Duodenal mucosa (tissue), 2 donors: ENCODE measurements around the gene PATZ1.
A peak's percentile ranks its signal among the peaks of the same experiment; 100 is the strongest.
"Not testable (repeated sequence)": the region's sequence is repeated elsewhere in the genome, so short reads cannot be mapped to it uniquely, and the experiment has no call there.

Experiments
- H3K27ac ChIP-seq: one replicate; pipeline ENCODE4 v1.7.0; 2013; ENCODE audit warnings: low read depth, low read length
- H3K27me3 ChIP-seq, 2 donors: one replicate each; pipeline ENCODE4 v1.7.0; 2013; ENCODE audit warnings: low read length in 2 of 2, control low read depth in 1 of 2; ENCODE audit not compliant: insufficient read depth in 2 of 2, control insufficient read depth in 1 of 2
- H3K36me3 ChIP-seq, 2 donors: one replicate each; pipeline ENCODE4 v1.7.0; 2013; ENCODE audit warnings: low read length in 2 of 2, control low read depth in 1 of 2; ENCODE audit not compliant: insufficient read depth in 2 of 2, control insufficient read depth in 1 of 2
- H3K4me1 ChIP-seq, 2 donors: one replicate each; pipeline ENCODE4 v1.7.0; 2013; ENCODE audit warnings: low read length in 2 of 2, control low read depth in 1 of 2; ENCODE audit not compliant: insufficient read depth in 2 of 2, control insufficient read depth in 1 of 2
- H3K4me3 ChIP-seq, 2 donors: one replicate each; pipeline ENCODE4 v1.7.0; 2013; ENCODE audit warnings: low read length in 2 of 2, low read depth in 1 of 2
- H3K9ac ChIP-seq, 2 donors: one replicate each; pipeline ENCODE4 v1.7.0; 2013; ENCODE audit warnings: low read length in 2 of 2, low read depth in 1 of 2
- H3K9me3 ChIP-seq, 2 donors: one replicate each; pipeline ENCODE4 v1.7.0; 2013; ENCODE audit warnings: low read length in 2 of 2, control low read depth in 1 of 2; ENCODE audit not compliant: control insufficient read depth in 1 of 2

PATZ1 gene, protein sequence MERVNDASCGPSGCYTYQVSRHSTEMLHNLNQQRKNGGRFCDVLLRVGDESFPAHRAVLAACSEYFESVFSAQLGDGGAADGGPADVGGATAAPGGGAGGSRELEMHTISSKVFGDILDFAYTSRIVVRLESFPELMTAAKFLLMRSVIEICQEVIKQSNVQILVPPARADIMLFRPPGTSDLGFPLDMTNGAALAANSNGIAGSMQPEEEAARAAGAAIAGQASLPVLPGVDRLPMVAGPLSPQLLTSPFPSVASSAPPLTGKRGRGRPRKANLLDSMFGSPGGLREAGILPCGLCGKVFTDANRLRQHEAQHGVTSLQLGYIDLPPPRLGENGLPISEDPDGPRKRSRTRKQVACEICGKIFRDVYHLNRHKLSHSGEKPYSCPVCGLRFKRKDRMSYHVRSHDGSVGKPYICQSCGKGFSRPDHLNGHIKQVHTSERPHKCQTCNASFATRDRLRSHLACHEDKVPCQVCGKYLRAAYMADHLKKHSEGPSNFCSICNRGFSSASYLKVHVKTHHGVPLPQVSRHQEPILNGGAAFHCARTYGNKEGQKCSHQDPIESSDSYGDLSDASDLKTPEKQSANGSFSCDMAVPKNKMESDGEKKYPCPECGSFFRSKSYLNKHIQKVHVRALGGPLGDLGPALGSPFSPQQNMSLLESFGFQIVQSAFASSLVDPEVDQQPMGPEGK

DNA sequence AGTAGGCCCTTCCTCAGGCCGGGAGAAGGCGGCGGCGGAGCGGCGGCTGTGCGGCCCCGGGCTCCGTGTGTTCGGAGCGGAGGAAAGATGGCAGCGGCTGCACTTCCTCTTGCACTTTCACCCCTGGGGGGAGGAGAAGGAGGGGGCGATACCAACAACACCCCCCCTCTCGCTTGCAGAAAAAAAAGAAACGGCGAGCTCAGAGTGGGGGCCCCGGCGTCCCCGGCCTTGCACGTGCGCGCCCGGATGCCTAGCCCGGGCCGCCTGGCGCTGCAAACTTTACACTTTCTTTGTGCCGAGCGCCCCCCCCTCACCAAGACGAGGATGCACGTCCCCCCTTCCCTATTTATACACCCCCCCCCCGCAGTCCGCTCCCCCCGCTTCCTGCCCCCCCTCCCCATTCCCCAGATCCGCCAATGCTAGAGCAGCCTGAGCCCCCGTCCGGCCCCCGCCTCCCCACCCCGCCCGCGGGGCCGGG, at the start of gene PATZ1:
Gene PATZ1, minus strand, starts transcription at position 92 of the 478 bp plus-strand sequence. CDS start 744 bp downstream, outside the sequence.
- Histone ChIP-seq H3K36me3 (peaks cover 0 to 17% of the 10 kb centered on the region in 2 donors), H3K4me3 (peak within 1 kb of the TSS; percentile 77 to 79), H3K27ac (peak within 1 kb of the TSS; percentile 75), H3K27me3 (no peaks in the 10 kb centered on the region), H3K4me1 (peaks cover 35 to 54% of the 10 kb centered on the region in 2 donors), H3K9me3 (no peaks in the 10 kb centered on the region), H3K9ac (peak within 1 kb of the TSS; percentile 66 to 79)

DNA sequence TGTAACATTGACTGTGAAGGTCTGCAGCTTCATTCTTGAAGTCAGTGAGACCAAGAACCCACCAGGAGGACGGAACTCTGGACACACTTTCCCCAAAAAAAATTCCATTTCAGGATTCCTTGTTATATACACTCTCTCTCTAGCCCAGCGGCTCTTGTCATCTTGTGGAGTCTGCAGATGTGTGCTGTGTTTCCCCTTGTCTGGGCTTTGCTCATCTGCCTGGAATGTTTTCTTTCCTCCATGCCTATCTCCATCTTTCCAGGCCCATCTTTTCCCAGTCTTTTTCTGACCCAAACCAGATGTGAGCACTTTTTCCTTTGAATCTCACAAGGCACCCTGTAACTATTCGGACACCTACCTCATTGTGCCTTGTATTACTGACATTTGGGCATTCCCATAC, 48.2 kb upstream of the PATZ1 start:
- Histone ChIP-seq H3K27me3 (no peaks in the 10 kb centered on the region), H3K9me3 (no peaks in the 10 kb centered on the region), H3K4me1 (peaks cover 0 to 9% of the 10 kb centered on the region in 2 donors), H3K4me3 (no peak overlapping the region), H3K9ac (no peak overlapping the region), H3K36me3 (no peaks in the 10 kb centered on the region), H3K27ac (no peak overlapping the region)

DNA sequence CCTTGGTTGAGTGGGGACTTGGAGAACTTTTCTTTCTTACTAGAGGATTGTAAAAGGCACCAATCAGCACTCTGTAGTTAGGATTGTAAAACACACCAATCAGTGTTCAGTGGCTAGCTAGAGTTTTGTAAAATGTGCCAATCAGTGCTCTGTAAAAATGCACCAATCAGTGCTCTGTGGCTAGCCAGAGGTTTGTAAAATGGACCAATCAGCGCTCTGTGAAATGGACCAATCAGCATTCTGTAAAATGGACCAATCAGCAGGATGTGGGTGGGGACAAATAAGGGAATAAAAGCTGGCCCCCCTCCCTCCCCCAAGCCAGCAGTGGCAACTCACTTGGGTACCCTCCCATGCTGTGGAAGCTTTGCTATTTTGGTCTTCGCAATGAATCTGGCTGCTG, 47.7 kb upstream of the PATZ1 start:
- no peak overlapping the region for H3K9ac ChIP-seq
- no peaks in the 10 kb centered on the region for H3K27me3 ChIP-seq
- no peak overlapping the region for H3K27ac ChIP-seq
- no peaks in the 10 kb centered on the region for H3K9me3 ChIP-seq
- H3K36me3 ChIP-seq, result no peaks in the 10 kb centered on the region
- H3K4me1 ChIP-seq, result peaks cover 0 to 6% of the 10 kb centered on the region in 2 donors
- no peak overlapping the region for H3K4me3 ChIP-seq

DNA sequence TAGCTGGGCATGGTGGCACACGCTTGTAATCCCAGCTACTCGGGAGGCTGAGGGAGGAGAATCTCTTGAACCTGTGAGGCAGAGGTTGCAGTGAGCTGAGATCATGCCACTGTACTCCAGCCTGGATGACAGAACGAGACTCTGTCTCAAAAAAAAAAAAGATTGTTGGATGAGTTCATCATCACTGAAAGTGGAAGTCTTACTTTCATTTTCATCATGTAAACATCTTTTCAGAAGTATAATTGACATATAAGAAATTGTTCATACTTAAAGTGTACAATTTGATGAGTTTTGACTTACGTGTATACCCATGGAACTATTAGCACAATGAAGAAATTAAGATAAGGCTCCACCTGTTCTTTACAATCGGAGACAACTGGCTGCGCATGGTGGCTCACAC, 32.5 kb upstream of the PATZ1 start:
- H3K27me3 ChIP-seq, H3K4me1 ChIP-seq, H3K36me3 ChIP-seq, H3K27ac ChIP-seq, H3K9ac ChIP-seq, H3K4me3 ChIP-seq, H3K9me3 ChIP-seq: not testable (repeated sequence)

DNA sequence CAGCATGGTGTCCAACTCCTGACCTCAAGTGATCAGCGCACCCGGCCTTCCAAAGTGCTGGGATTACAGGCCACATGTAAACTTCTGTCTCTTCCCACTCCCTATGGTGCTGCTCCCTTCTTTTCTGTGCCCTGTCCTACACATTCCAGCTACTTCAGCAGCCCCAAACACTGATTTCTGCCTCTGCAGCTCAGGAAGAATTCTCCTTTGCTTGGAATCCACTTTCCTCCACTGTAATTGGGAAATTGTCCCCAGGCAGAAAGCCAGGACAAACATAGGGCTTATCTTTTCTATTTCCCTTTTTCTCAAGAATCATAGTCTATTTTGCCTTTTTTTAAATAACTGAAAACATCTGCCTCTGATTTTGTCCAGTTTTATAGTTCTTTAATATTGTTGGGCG, 32.0 kb upstream of the PATZ1 start:
- H3K27ac ChIP-seq, result no peak overlapping the region

DNA sequence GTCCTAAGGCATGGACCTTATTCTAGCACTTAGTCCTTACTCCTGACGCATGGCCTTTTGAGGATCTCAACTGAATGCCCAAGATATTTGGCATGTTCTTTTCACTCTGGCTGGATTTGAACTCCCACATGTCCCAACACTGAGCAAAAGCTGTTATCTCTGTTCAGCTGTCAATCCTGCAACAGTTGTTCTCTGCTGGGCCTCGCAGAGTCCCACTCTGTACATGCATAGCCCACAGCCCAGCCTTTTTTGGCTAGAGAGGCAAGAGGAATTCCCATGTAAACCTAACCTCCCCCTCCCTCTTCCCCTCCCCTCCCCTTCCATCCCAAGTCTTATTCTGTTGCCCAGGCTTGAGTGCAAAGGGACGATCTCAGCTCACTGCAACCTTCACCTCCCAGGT, 31.5 kb upstream of the PATZ1 start:
- no peak overlapping the region for H3K4me3 ChIP-seq
- no peaks in the 10 kb centered on the region for H3K4me1 ChIP-seq
- no peaks in the 10 kb centered on the region for H3K9me3 ChIP-seq
- no peaks in the 10 kb centered on the region for H3K27me3 ChIP-seq
- H3K9ac ChIP-seq, result no peak overlapping the region
- no peak overlapping the region for H3K27ac ChIP-seq
- no peaks in the 10 kb centered on the region for H3K36me3 ChIP-seq

More for the DNA sequence above, 32.0 kb upstream of the PATZ1 start:
- Histone ChIP-seq H3K4me1 (no peaks in the 10 kb centered on the region), H3K9ac (no peak overlapping the region), H3K9me3 (no peaks in the 10 kb centered on the region), H3K4me3 (no peak overlapping the region), H3K36me3 (no peaks in the 10 kb centered on the region), H3K27me3 (no peaks in the 10 kb centered on the region)

DNA sequence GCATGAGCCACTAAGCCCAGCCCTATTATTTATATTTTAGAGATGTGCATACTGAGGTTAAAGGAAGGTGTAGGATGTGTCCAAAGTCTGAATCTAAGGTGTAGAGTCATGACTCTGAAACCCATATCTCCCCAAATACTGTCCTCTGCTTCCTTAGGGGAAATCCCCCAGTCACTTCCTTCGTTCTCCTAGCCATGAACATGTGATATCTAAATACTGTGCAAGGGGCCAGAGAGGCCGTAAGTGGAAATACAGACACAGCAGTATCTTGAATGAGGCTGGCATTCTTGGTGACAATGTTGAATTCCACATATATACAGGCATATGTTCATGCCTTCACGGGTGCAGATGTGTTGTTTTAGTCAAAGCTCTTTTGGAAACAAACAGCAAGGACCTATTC, 21.3 kb upstream of the PATZ1 start:
- Histone ChIP-seq H3K4me3 (no peak overlapping the region), H3K9ac (no peak overlapping the region), H3K27ac (no peak overlapping the region), H3K36me3 (no peaks in the 10 kb centered on the region), H3K4me1 (no peaks in the 10 kb centered on the region), H3K27me3 (no peaks in the 10 kb centered on the region), H3K9me3 (no peaks in the 10 kb centered on the region)

DNA sequence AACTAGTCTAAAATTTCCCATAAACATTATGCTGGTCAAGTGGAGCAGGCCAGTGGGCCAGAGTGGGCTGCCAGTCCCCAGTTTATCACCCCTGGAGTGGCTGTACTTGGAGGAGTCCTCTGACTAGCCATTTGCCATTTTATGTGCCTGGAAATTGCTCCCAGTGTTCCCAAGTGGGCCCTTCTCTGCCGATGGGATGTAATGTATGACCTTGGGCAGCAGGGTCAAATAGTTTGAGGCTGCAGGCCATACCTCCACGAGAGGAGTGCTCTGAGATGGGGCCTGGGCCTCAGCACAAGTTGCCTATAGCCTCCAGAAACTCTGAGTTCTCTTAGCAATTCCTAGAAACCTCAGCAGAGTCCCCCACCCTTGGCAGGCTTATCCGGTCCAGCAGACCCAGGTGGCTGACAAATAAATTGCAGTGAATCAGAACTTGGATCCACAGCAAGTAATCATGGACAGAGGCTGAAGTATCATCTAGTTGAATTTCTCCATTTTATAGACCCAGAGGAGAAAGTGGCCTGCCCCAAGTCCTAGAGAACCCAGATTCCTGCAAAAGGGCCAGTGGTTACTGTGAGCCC, 17.8 kb upstream of the PATZ1 start:
- Histone ChIP-seq H3K9ac (no peak overlapping the region), H3K27me3 (no peaks in the 10 kb centered on the region), H3K9me3 (no peaks in the 10 kb centered on the region), H3K4me3 (no peak overlapping the region), H3K27ac (no peak overlapping the region), H3K36me3 (no peaks in the 10 kb centered on the region), H3K4me1 (no peaks in the 10 kb centered on the region)

DNA sequence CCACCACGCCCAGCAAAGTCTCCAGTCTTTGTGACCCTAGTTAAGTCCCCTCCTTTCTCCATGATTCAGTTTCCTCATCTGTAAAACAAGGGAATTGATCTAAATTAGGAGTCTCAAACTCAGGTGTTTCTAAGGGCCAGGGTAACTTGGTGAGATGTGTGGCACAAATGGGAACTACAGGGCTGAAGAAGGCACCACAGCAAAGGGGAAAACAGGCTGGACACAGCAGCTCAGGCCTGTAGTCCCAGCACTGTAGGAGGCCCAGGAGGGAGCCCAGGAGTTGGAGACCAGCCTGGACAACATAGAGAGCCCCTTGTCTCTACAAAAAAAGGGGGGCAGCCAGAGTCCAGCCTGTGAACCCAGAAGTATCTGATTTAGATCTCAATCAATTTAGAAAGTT, 15.6 kb upstream of the PATZ1 start:
- H3K9me3 ChIP-seq, result no peaks in the 10 kb centered on the region
- H3K27ac ChIP-seq, result no peak overlapping the region
- no peaks in the 10 kb centered on the region for H3K36me3 ChIP-seq
- H3K9ac ChIP-seq, result no peak overlapping the region
- no peak overlapping the region for H3K4me3 ChIP-seq
- no peaks in the 10 kb centered on the region for H3K27me3 ChIP-seq
- no peaks in the 10 kb centered on the region for H3K4me1 ChIP-seq

DNA sequence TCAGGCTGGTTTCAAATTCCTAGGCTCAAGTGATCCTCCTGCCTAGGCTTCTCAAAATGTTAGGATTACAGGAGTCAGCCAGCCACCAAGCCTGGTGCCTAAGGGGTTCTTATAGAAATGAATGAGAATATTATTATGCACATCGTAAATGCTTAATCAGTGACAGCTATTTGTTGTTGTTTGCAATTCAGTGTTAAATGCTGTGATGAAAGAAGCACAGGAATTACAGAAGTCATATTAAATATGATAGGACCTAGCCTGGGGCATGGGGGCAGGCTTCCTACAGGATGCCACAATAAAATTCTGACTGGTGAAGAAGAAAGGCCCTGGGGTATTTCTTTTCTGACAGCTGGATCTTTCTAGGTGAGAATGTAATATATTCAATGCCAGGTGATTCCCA, 13.9 kb upstream of the PATZ1 start:
- H3K27me3 ChIP-seq, result no peaks in the 10 kb centered on the region
- H3K4me3 ChIP-seq, result no peak overlapping the region
- no peaks in the 10 kb centered on the region for H3K4me1 ChIP-seq
- H3K27ac ChIP-seq, result no peak overlapping the region
- H3K9me3 ChIP-seq, result no peaks in the 10 kb centered on the region
- no peaks in the 10 kb centered on the region for H3K36me3 ChIP-seq
- no peak overlapping the region for H3K9ac ChIP-seq
